ENCODE results near the gene RASSF5. TPM values are rescaled to one million over a fixed set of nuclear protein-coding genes. Genes with fewer than 3 reads are reported as not detected.

Gene RASSF5
- total and polyA plus RNA-seq, 2 of the 13 experiments (the other 11 are each of a cell fraction or from before 2014, with no cell fraction given): 0.18 to 0.40 TPM

DNA sequence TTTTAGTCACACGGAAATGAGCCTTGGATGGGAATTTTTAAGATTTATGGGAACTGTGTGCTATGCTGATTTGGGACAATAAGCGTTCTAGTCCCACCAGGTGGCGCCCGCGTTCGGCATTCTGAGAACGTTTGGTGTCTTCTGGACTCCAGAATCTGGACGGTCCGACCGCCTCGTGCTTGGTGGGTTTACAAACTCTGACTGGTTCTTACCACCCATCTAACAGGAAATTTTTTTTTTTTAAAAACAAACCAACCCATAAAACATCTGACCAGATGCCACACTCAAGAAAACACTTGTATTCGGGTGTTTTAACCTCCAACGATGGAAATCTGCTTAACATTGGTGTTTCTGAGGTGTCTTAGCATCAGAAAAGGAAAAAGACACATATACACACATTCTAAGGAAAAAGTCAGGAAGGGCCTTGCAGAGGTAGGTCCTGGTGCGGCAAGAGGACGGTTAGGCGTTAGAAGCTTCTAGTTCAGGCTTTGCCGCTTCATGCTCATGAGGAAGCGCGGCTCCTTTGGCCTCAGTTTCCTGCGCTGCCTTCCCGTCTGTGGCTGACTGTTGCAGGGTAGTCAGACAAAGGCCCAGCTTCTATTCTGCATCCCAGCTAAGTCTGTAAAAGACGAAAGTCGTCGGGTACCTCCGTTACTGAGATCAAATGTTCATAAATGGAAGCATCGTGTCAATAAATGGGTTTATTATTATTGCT is 127.2 kb downstream of the RASSF5 start (continued):
- TF ChIP-seq, protein P1, sequence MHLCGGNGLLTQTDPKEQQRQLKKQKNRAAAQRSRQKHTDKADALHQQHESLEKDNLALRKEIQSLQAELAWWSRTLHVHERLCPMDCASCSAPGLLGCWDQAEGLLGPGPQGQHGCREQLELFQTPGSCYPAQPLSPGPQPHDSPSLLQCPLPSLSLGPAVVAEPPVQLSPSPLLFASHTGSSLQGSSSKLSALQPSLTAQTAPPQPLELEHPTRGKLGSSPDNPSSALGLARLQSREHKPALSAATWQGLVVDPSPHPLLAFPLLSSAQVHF (CRISPR knock-in tag; IDR thresholded peaks at IDR 0.05): no peak
- TF ChIP-seq, protein P2, sequence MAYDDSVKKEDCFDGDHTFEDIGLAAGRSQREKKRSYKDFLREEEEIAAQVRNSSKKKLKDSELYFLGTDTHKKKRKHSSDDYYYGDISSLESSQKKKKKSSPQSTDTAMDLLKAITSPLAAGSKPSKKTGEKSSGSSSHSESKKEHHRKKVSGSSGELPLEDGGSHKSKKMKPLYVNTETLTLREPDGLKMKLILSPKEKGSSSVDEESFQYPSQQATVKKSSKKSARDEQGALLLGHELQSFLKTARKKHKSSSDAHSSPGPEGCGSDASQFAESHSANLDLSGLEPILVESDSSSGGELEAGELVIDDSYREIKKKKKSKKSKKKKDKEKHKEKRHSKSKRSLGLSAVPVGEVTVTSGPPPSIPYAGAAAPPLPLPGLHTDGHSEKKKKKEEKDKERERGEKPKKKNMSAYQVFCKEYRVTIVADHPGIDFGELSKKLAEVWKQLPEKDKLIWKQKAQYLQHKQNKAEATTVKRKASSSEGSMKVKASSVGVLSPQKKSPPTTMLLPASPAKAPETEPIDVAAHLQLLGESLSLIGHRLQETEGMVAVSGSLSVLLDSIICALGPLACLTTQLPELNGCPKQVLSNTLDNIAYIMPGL (CRISPR knock-in tag; IDR thresholded peaks at IDR 0.05; ENCODE audit: borderline replicate concordance in 1 of 2, low read depth in 1 of 2): no peak
- TF ChIP-seq HOXA3 (CRISPR knock-in tag; IDR thresholded peaks at IDR 0.05): no peak
- no peak for TF ChIP-seq MZF1 (CRISPR knock-in tag; IDR thresholded peaks at IDR 0.05; ENCODE audit: borderline replicate concordance)
- TF ChIP-seq TEAD3 (CRISPR knock-in tag; optimal IDR thresholded peaks at IDR 0.05; ENCODE audit: borderline replicate concordance): peak; percentile 55
- TF ChIP-seq ZSCAN25 (CRISPR knock-in tag; IDR thresholded peaks at IDR 0.05): no peak
- TF ChIP-seq EHMT2 (IDR thresholded peaks at IDR 0.05; ENCODE audit: borderline replicate concordance, low read depth, low read length): no peak
- TF ChIP-seq MED13 (CRISPR knock-in tag; IDR thresholded peaks at IDR 0.05): no peak
- TF ChIP-seq, protein P3, sequence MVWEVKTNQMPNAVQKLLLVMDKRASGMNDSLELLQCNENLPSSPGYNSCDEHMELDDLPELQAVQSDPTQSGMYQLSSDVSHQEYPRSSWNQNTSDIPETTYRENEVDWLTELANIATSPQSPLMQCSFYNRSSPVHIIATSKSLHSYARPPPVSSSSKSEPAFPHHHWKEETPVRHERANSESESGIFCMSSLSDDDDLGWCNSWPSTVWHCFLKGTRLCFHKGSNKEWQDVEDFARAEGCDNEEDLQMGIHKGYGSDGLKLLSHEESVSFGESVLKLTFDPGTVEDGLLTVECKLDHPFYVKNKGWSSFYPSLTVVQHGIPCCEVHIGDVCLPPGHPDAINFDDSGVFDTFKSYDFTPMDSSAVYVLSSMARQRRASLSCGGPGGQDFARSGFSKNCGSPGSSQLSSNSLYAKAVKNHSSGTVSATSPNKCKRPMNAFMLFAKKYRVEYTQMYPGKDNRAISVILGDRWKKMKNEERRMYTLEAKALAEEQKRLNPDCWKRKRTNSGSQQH (CRISPR knock-in tag; IDR thresholded peaks at IDR 0.05; ENCODE audit: low read depth): no peak
- TF ChIP-seq, protein P4, sequence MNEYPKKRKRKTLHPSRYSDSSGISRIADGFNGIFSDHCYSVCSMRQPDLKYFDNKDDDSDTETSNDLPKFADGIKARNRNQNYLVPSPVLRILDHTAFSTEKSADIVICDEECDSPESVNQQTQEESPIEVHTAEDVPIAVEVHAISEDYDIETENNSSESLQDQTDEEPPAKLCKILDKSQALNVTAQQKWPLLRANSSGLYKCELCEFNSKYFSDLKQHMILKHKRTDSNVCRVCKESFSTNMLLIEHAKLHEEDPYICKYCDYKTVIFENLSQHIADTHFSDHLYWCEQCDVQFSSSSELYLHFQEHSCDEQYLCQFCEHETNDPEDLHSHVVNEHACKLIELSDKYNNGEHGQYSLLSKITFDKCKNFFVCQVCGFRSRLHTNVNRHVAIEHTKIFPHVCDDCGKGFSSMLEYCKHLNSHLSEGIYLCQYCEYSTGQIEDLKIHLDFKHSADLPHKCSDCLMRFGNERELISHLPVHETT (CRISPR knock-in tag; conservative IDR thresholded peaks at IDR 0.05): no peak
- TF ChIP-seq ZNF598 (CRISPR knock-in tag; IDR thresholded peaks at IDR 0.05; ENCODE audit: borderline replicate concordance): no peak
- 0 out of 2 replicates have a peak, but pooled peaks have one; percentile 32 for TF ChIP-seq SAP130 (CRISPR knock-in tag; IDR thresholded peaks at IDR 0.05; ENCODE audit: low read depth)
- no peak for TF ChIP-seq ZMYM4 (CRISPR knock-in tag; IDR thresholded peaks at IDR 0.05)
- TF ChIP-seq ZNF775 (CRISPR knock-in tag; IDR thresholded peaks at IDR 0.05; ENCODE audit: borderline replicate concordance): no peak
- no peak for TF ChIP-seq HNRNPLL (IDR thresholded peaks at IDR 0.05; ENCODE audit: low read depth, low read length, poor library complexity, severe bottlenecking)
- no peak for TF ChIP-seq MAF1 (CRISPR knock-in tag; IDR thresholded peaks at IDR 0.05; ENCODE audit: borderline replicate concordance)
- no peak for TF ChIP-seq HMG20A (CRISPR knock-in tag; IDR thresholded peaks at IDR 0.05; ENCODE audit: borderline replicate concordance)
- TF ChIP-seq, protein P5, sequence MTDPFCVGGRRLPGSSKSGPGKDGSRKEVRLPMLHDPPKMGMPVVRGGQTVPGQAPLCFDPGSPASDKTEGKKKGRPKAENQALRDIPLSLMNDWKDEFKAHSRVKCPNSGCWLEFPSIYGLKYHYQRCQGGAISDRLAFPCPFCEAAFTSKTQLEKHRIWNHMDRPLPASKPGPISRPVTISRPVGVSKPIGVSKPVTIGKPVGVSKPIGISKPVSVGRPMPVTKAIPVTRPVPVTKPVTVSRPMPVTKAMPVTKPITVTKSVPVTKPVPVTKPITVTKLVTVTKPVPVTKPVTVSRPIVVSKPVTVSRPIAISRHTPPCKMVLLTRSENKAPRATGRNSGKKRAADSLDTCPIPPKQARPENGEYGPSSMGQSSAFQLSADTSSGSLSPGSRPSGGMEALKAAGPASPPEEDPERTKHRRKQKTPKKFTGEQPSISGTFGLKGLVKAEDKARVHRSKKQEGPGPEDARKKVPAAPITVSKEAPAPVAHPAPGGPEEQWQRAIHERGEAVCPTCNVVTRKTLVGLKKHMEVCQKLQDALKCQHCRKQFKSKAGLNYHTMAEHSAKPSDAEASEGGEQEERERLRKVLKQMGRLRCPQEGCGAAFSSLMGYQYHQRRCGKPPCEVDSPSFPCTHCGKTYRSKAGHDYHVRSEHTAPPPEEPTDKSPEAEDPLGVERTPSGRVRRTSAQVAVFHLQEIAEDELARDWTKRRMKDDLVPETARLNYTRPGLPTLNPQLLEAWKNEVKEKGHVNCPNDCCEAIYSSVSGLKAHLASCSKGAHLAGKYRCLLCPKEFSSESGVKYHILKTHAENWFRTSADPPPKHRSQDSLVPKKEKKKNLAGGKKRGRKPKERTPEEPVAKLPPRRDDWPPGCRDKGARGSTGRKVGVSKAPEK (CRISPR knock-in tag; IDR thresholded peaks at IDR 0.05; ENCODE audit: borderline replicate concordance): no peak
- no peak for TF ChIP-seq ZNF225 (CRISPR knock-in tag; IDR thresholded peaks at IDR 0.05)
